Chondrocyte (in vitro differentiated cells): Measurements from ENCODE around the gene UBE2J1. TPM values are rescaled to one million over a fixed set of nuclear protein-coding genes. Genes with fewer than 3 reads are reported as not detected.
"Not testable (repeated sequence)": the region's sequence is repeated elsewhere in the genome, so short reads cannot be mapped to it uniquely, and the experiment has no call there.

Experiments used
- DNase-seq: peaks from one replicate; pipeline ENCODE4 v3.0.0; 2021; ENCODE audit warnings: mixed read lengths, low spot score
- H3K27ac Mint-ChIP-seq: one replicate; pipeline ENCODE4 v1.8.0; 2021; ENCODE audit warnings: mild to moderate bottlenecking, moderate library complexity, mixed read lengths; ENCODE audit not compliant: unreplicated experiment
- H3K27me3 Mint-ChIP-seq: 2 replicates; pipeline ENCODE4 v1.8.0; 2021; ENCODE audit warnings: low read depth, mixed read lengths
- H3K36me3 Mint-ChIP-seq: 2 replicates; pipeline ENCODE4 v1.8.0; 2021; ENCODE audit warnings: low read depth, mixed read lengths
- H3K4me1 Mint-ChIP-seq: 2 replicates; pipeline ENCODE4 v1.8.0; 2021; ENCODE audit warnings: low read depth, mild to moderate bottlenecking, mixed read lengths
- H3K4me3 Mint-ChIP-seq: one replicate; pipeline ENCODE4 v1.8.0; 2021; ENCODE audit warnings: mild to moderate bottlenecking, moderate library complexity, mixed read lengths; ENCODE audit not compliant: unreplicated experiment
- H3K9me3 Mint-ChIP-seq: 2 replicates; pipeline ENCODE4 v1.8.0; 2021; ENCODE audit warnings: low read depth, mixed read lengths
- long read RNA-seq: library from polyadenylated mRNA; stranded (forward); transcript quantifications from one replicate; pipeline ENCODE4 v2.0.0, GENCODE V29; 2021
- total RNA-seq: library from RNA; stranded (reverse); gene quantifications from 3 replicates; pipeline ENCODE4 v1.2.1, GENCODE V29; 2021
- TF ChIP-seq, protein P1 (sequence below): fragments of 200-600 bp; sonication (generic); IDR thresholded peaks from 2 replicates; pipeline ENCODE4 v1.5.0; 2021; ENCODE audit warnings: antibody characterized with exemption, mild to moderate bottlenecking, moderate library complexity

Gene UBE2J1, protein sequence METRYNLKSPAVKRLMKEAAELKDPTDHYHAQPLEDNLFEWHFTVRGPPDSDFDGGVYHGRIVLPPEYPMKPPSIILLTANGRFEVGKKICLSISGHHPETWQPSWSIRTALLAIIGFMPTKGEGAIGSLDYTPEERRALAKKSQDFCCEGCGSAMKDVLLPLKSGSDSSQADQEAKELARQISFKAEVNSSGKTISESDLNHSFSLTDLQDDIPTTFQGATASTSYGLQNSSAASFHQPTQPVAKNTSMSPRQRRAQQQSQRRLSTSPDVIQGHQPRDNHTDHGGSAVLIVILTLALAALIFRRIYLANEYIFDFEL
- 42.6 to 49.8 TPM (median 49.1 TPM) in 3 replicates for total RNA-seq
- long read RNA-seq, full-length matches to known transcripts = 107 of 127 reads
- long read RNA-seq, partial matches to known transcripts = 12 of 127 reads
- long read RNA-seq, other reads (novel, unspliced or antisense) = 8 of 127 reads

DNA sequence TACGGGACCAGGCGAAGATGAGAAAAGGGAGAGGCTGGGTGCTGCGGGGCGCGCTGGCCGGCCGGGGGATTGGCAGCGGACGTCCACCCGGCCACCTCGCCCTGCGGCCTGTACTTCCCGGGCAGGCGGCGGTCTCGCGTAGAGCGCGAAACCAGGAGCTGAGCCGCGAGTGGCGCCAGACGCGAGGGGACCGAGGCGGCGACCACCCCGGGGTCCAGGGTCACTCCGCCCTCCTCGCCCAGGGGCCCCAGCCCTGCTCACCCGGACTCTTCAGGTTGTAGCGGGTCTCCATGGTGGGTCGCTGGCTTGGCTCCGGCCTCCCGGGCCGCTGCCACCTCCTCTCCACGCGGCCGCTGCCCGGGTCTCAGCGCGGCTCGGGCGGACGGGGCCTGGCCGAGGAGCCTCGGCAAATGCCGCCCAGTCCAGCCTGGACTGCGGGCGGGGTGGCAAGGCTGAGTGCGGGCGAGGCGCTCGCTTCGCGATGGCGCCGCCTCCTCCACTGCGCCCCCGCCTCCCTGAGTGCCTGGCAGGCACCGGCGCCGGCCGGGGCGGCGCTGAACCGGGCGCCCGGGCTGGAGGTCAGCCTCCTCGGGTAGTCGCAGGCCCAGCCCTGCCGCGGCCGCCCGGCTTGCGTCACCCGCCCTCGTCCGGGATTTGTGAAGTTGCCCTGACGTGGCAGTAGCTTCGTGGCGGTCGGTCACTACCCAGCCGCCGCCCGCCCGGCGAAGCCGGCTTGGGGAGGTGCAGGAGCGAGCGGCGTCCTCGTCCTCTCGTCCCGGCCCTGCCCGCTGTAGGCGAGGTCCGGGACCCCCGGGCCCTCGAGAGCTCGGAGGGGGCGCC lies at the start of gene UBE2J1:
Gene UBE2J1 (minus strand): TSS at position 445 of the 840 bp plus-strand sequence. CDS start 153 bp downstream, at position 292.
- H3K4me1 Mint-ChIP-seq = peaks cover 50% of the 10 kb centered on the region
- H3K36me3 Mint-ChIP-seq = no peaks in the 10 kb centered on the region
- peak within 1 kb of the TSS; percentile 95 for H3K27ac Mint-ChIP-seq
- no peaks in the 10 kb centered on the region for H3K9me3 Mint-ChIP-seq
- TF ChIP-seq, protein P1, sequence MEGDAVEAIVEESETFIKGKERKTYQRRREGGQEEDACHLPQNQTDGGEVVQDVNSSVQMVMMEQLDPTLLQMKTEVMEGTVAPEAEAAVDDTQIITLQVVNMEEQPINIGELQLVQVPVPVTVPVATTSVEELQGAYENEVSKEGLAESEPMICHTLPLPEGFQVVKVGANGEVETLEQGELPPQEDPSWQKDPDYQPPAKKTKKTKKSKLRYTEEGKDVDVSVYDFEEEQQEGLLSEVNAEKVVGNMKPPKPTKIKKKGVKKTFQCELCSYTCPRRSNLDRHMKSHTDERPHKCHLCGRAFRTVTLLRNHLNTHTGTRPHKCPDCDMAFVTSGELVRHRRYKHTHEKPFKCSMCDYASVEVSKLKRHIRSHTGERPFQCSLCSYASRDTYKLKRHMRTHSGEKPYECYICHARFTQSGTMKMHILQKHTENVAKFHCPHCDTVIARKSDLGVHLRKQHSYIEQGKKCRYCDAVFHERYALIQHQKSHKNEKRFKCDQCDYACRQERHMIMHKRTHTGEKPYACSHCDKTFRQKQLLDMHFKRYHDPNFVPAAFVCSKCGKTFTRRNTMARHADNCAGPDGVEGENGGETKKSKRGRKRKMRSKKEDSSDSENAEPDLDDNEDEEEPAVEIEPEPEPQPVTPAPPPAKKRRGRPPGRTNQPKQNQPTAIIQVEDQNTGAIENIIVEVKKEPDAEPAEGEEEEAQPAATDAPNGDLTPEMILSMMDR = peak; percentile 29
- H3K27me3 Mint-ChIP-seq = no peaks in the 10 kb centered on the region
- H3K4me3 Mint-ChIP-seq = peak within 1 kb of the TSS; percentile 89
- DNase-seq = peak; percentile 97

GRCh38 chr6:89400912-89401399 lies 48.4 kb upstream of the UBE2J1 start:
- Mint-ChIP-seq H3K4me3 (no peak overlapping the region), H3K27ac (no peak overlapping the region), H3K4me1 (peaks cover 5% of the 10 kb centered on the region), H3K9me3 (peaks cover 3% of the 10 kb centered on the region), H3K27me3 (no peaks in the 10 kb centered on the region), H3K36me3 (no peaks in the 10 kb centered on the region)
- TF ChIP-seq, protein P1 = no peak
- DNase-seq = no peak

DNA sequence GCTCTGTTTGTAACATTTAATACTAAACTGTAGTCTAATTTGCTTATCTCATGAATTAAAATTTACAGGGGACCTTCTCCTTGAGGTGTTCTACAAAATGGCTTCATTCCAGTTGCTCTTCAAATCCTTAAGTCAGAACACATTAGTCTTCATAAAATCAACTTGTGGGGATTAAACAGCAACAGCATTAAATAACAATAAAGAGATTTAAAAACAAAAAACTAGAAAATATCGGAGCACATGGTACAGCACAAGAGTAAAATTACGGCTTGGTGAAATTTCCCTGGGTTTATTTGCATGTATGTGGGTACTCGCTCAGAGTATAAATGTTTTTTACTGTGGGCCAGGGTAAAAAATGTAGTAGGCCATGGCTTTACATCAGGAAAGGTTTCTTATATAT lies 47.5 kb upstream of the UBE2J1 start:
- no peak overlapping the region for H3K4me3 Mint-ChIP-seq
- H3K4me1 Mint-ChIP-seq = peaks cover 5% of the 10 kb centered on the region
- TF ChIP-seq, protein P1 = no peak
- no peaks in the 10 kb centered on the region for H3K36me3 Mint-ChIP-seq
- peaks cover 3% of the 10 kb centered on the region for H3K9me3 Mint-ChIP-seq
- H3K27ac Mint-ChIP-seq = no peak overlapping the region
- no peaks in the 10 kb centered on the region for H3K27me3 Mint-ChIP-seq
- DNase-seq = no peak

- Mint-ChIP-seq H3K27me3 (no peaks in the 10 kb centered on the region), H3K27ac (no peak overlapping the region), H3K4me1 (peaks cover 5% of the 10 kb centered on the region), H3K36me3 (peaks cover 2% of the 10 kb centered on the region), H3K9me3 (peaks cover 6% of the 10 kb centered on the region), H3K4me3 (no peak overlapping the region)
- no peak for DNase-seq
- TF ChIP-seq, protein P1 = no peak
Measured at GRCh38 chr6:89398762-89399525, 46.4 kb upstream of the UBE2J1 start.

DNA sequence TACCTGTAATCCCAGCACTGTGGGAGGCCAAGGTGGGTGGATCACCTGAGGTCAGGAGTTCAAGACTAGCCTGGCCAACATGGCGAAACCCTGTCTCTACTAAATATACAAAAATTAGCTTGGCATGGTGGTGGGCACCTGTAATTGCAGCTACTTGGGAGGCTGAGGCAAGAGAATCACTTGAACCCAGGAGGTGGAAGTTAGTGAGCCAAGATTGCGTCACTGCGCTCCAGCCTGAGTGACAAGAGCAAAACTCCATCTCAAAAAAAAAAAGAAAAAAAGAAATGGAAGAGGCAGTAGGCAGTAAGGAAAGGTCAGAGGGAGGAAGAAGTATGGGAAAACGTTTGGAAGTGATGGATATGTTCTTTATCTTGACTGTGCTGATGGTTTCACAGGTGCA lies 45.4 kb upstream of the UBE2J1 start:
- peaks cover 15% of the 10 kb centered on the region for H3K9me3 Mint-ChIP-seq
- not testable (repeated sequence) for H3K27me3 Mint-ChIP-seq, DNase-seq, H3K36me3 Mint-ChIP-seq, H3K4me3 Mint-ChIP-seq, H3K27ac Mint-ChIP-seq, H3K4me1 Mint-ChIP-seq
